H1 (cell line): ENCODE data around the gene GDPD5.

ENCODE experiments used
- CTCF ChIP-seq, 3 experiments: IDR thresholded peaks; 1 replicate in 2 of 3; 2 replicates in 1 of 3; pipeline versions ENCODE4 v1.5.1 to v1.6.1; 2011; ENCODE audit warnings: low read length in 3 of 3, mild to moderate bottlenecking in 3 of 3, inconsistent platforms in 2 of 3, low read depth in 1 of 3, moderate library complexity in 1 of 3; ENCODE audit not compliant: insufficient read depth in 1 of 3; ENCODE audit errors: control extremely low read depth in 1 of 3
- EP300 ChIP-seq, 2 experiments: IDR thresholded peaks; 1 replicate in 1 of 2; 2 replicates in 1 of 2; pipeline ENCODE4 v1.6.1; 2011 to 2012; ENCODE audit warnings: low read depth in 2 of 2, low read length in 2 of 2, mild to moderate bottlenecking in 2 of 2, borderline replicate concordance in 1 of 2, inconsistent platforms in 1 of 2, moderate library complexity in 1 of 2
- EZH2 ChIP-seq: fragments of 200-600 bp; sonication (generic); IDR thresholded peaks from 2 replicates; pipeline ENCODE4 v1.7.1; 2012; ENCODE audit warnings: low read depth, mild to moderate bottlenecking, moderate library complexity, low read length, inconsistent platforms; ENCODE audit not compliant: severe bottlenecking
- GABPA ChIP-seq: IDR thresholded peaks from 2 replicates; pipeline ENCODE4 v1.6.1; 2011; ENCODE audit warnings: mild to moderate bottlenecking, low read length, moderate library complexity, borderline replicate concordance; ENCODE audit not compliant: insufficient read depth
- JUN ChIP-seq: IDR thresholded peaks from 2 replicates; pipeline ENCODE4 v1.6.1; 2011; ENCODE audit warnings: low read depth, mild to moderate bottlenecking, improper control_type of control experiment, low read length
- MAFK ChIP-seq: IDR thresholded peaks from 2 replicates; pipeline ENCODE4 v1.6.1; 2012; ENCODE audit warnings: low read depth, mild to moderate bottlenecking, improper control_type of control experiment, low read length
- POLR2A ChIP-seq, 2 experiments: IDR thresholded peaks; 1 replicate in 1 of 2; 2 replicates in 1 of 2; pipeline ENCODE4 v1.6.1; 2011; ENCODE audit warnings: low read depth in 2 of 2, low read length in 2 of 2, mild to moderate bottlenecking in 2 of 2; ENCODE audit errors: control extremely low read depth in 1 of 2
- POLR2AphosphoS5 ChIP-seq: IDR thresholded peaks from 2 replicates; pipeline ENCODE4 v1.6.1; 2011; ENCODE audit warnings: low read depth, low read length
- RAD21 ChIP-seq, 2 experiments: IDR thresholded peaks in 1 of 2; conservative IDR thresholded peaks in 1 of 2; 2 replicates each; pipeline ENCODE4 v1.6.1; 2011; ENCODE audit warnings: low read depth in 2 of 2, low read length in 2 of 2, improper control_type of control experiment in 1 of 2, inconsistent platforms in 1 of 2, mild to moderate bottlenecking in 1 of 2, moderate library complexity in 1 of 2
- RFX5 ChIP-seq: IDR thresholded peaks from 2 replicates; pipeline ENCODE4 v1.6.1; 2011; ENCODE audit warnings: low read depth, low read length, improper control_type of control experiment, borderline replicate concordance
- SIX5 ChIP-seq: IDR thresholded peaks from 2 replicates; pipeline ENCODE4 v1.6.1; 2011; ENCODE audit warnings: mild to moderate bottlenecking, low read depth, low read length
- SP2 ChIP-seq: IDR thresholded peaks from 2 replicates; pipeline ENCODE4 v1.6.1; 2012; ENCODE audit warnings: mild to moderate bottlenecking, low read length, inconsistent platforms
- SRF ChIP-seq: IDR thresholded peaks from 2 replicates; pipeline ENCODE4 v1.6.1; 2011; ENCODE audit warnings: mild to moderate bottlenecking, low read depth, low read length, moderate library complexity
- SUZ12 ChIP-seq: fragments of 200-600 bp; sonication (generic); IDR thresholded peaks from 2 replicates; pipeline ENCODE4 v1.6.1; 2012; ENCODE audit warnings: mild to moderate bottlenecking, inconsistent platforms, low read length, moderate library complexity, mixed read lengths

GRCh38 chr11:75547177-75547576 is 21.4 kb upstream of the GDPD5 start:
- TF ChIP-seq EZH2 = no peak
- no peak for TF ChIP-seq CTCF (IDR thresholded peaks at IDR 0.05; ENCODE audit: control extremely low read depth in 1 of 3, insufficient read depth in 1 of 3, low read depth in 1 of 3, low read length in 3 of 3)
- TF ChIP-seq SIX5 = no peak
- TF ChIP-seq JUN = no peak
- TF ChIP-seq RFX5 = no peak
- TF ChIP-seq EP300 (IDR thresholded peaks at IDR 0.05; ENCODE audit: borderline replicate concordance in 1 of 2, low read depth in 2 of 2, low read length in 2 of 2) = no peak
- no peak for TF ChIP-seq RAD21 (IDR thresholded peaks at IDR 0.05 in 1 of 2, conservative IDR thresholded peaks at IDR 0.05 in 1 of 2; ENCODE audit: low read depth in 2 of 2, low read length in 2 of 2)
- no peak for TF ChIP-seq GABPA
- no peak for TF ChIP-seq POLR2A (IDR thresholded peaks at IDR 0.05; ENCODE audit: control extremely low read depth in 1 of 2, low read depth in 2 of 2, low read length in 2 of 2)
- TF ChIP-seq POLR2AphosphoS5 = no peak
- TF ChIP-seq SP2 = no peak
- no peak for TF ChIP-seq SUZ12
- TF ChIP-seq MAFK = no peak
- TF ChIP-seq SRF = no peak
